Lung (tissue), 12 donors: ENCODE results near the gene DNAJC15. TPM values are rescaled to one million over a fixed set of nuclear protein-coding genes. Genes with fewer than 3 reads are reported as not detected.

ENCODE experiments used
- ATAC-seq: fragments of 200-7000 bp; cut with Tn5 transposase; one replicate; pipeline ENCODE4 v1.9.1; 2020; ENCODE audit warnings: moderate number of reproducible peaks; ENCODE audit not compliant: insufficient read depth, low FRiP score
- DNase-seq, 3 donors: peaks; one replicate each; pipeline ENCODE4 v3.0.0-alpha.2; 2013 to 2017
- H3K27ac ChIP-seq, 2 donors: one replicate each; pipeline ENCODE4 v1.5.1; 2013; ENCODE audit warnings: mild to moderate bottlenecking in 2 of 2, moderate library complexity in 2 of 2, control low read depth in 1 of 2, inconsistent platforms in 1 of 2, low read depth in 1 of 2, low read length in 1 of 2
- H3K27me3 ChIP-seq, 3 donors: one replicate each; pipeline ENCODE4 v1.5.1; 2013; ENCODE audit warnings: low read length in 2 of 3; ENCODE audit not compliant: control insufficient read depth in 3 of 3, insufficient read depth in 3 of 3
- H3K36me3 ChIP-seq, 4 donors: one replicate each; pipeline ENCODE4 v1.5.1; 2013; ENCODE audit warnings: low read length in 4 of 4, mild to moderate bottlenecking in 1 of 4, moderate library complexity in 1 of 4; ENCODE audit not compliant: control insufficient read depth in 4 of 4, insufficient read depth in 4 of 4
- H3K4me1 ChIP-seq, 5 donors: one replicate each; pipeline ENCODE4 v1.5.1; 2013; ENCODE audit warnings: low read length in 5 of 5, mild to moderate bottlenecking in 2 of 5, moderate library complexity in 1 of 5; ENCODE audit not compliant: control insufficient read depth in 5 of 5, insufficient read depth in 5 of 5
- H3K4me3 ChIP-seq: one replicate; pipeline ENCODE4 v1.5.1; 2013; ENCODE audit warnings: mild to moderate bottlenecking, control low read depth, moderate library complexity
- H3K9ac ChIP-seq, 2 donors: one replicate each; pipeline ENCODE4 v1.5.1; 2013; ENCODE audit warnings: low read length in 2 of 2, control low read depth in 1 of 2; ENCODE audit not compliant: insufficient read depth in 1 of 2
- H3K9me3 ChIP-seq, 4 donors: one replicate each; pipeline ENCODE4 v1.5.1; 2013; ENCODE audit warnings: low read length in 3 of 4, mild to moderate bottlenecking in 1 of 4, moderate library complexity in 1 of 4; ENCODE audit not compliant: control insufficient read depth in 4 of 4, insufficient read depth in 3 of 4
- WGBS, 2 donors: extraction: QIAGEN DNeasy Blood & Tissue Kit; methylation state at CpG; one replicate each; pipeline ENCODE4 v1.1.7; 2013; 5-methylcytosine and 5-hydroxymethylcytosine counted together
- polyA plus RNA-seq, 2 donors: library from polyadenylated mRNA; stranded (reverse); fragments of 200-250 nt; gene quantifications; one replicate each; pipeline ENCODE4 v1.2.1, GENCODE V29; 2013
- total RNA-seq, 2 donors: library from RNA; depleted of rRNA in 1 of 2; stranded (reverse); fragments of >200 nt in 1 of 2; gene quantifications; one replicate each; pipeline ENCODE4 v1.2.1, GENCODE V29; 2014 to 2021
- TF ChIP-seq, protein P1 (sequence below): IDR thresholded peaks from 2 replicates; pipeline ENCODE4 v1.5.1; 2012; ENCODE audit warnings: mild to moderate bottlenecking; ENCODE audit errors: control extremely low read depth, extremely low read depth
- donor health status: control.
- donor health status: control.
- donor health status: Bipolar disorder and iron deficiency.
- donor health status: healthy.
- donor health status: DM: yes; HTN: yes; CAD: no.

The DNAJC15 gene
- total and polyA plus RNA-seq, 4 donors = 16.8 to 21.8 (median 19.2) TPM

DNA sequence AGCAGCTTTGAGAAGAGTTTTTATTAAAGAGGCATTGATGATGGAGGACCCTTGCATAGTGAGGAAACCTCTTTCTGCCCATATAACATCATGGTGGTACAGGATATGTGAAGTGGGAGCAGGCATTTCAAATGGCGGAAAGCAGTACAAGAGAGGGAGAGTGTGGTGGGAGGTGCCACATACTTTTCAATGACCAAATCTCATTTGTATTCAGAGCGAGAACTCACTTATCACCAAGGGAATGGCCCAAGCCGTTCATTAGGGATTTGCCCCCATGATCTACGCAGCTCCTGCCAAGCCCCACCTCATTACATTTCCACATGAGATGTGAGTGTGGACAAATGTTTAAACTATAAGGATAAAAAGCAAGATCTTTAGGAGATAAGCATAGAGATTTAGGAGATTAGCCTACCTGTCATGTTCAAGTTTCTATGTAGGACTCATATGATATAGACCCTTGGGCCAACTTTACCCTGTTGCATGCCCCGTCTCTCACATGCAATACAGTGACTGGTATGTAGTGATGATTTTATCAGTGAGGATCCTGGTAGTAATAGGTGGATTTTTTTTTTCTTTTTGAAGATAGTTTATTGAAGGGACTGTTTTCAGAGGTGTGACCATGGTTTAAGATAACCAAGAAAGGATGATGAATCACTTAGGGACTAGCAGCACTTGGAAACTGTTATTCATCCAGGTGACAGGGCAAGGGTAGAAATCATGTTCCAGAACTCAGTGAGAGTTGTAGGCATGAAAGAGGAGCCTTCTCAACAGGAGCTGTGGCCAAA lies 38.3 kb downstream of the DNAJC15 start:
- WGBS, 2 donors = 93 to 96% methylated on average over 5 of the region's 5 CpGs

DNA sequence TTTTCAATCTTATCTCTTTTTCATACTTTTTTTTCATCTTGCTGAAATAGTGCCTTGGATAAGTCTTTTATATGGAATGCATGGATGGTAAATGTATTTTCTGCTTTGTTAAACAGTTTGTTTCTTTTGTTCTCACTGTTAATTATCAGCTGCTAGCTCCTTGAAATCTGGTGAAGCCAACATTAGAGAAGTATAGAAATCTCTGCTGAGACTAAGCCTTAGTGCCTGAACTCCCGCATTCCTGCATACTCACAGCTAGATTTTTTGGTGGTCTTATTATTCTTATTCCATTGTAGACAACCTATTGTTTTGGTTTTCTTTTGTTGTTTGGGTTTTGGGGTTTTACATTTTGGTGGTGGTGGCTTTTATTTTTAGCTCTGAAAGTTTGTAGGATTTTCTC lies 48.4 kb downstream of the DNAJC15 start:
- H3K4me3 ChIP-seq = no peak overlapping the region
- TF ChIP-seq, protein P1, sequence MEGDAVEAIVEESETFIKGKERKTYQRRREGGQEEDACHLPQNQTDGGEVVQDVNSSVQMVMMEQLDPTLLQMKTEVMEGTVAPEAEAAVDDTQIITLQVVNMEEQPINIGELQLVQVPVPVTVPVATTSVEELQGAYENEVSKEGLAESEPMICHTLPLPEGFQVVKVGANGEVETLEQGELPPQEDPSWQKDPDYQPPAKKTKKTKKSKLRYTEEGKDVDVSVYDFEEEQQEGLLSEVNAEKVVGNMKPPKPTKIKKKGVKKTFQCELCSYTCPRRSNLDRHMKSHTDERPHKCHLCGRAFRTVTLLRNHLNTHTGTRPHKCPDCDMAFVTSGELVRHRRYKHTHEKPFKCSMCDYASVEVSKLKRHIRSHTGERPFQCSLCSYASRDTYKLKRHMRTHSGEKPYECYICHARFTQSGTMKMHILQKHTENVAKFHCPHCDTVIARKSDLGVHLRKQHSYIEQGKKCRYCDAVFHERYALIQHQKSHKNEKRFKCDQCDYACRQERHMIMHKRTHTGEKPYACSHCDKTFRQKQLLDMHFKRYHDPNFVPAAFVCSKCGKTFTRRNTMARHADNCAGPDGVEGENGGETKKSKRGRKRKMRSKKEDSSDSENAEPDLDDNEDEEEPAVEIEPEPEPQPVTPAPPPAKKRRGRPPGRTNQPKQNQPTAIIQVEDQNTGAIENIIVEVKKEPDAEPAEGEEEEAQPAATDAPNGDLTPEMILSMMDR = no peak
- H3K27ac ChIP-seq = no peak overlapping the region
- 96 to 100% methylated on average over 1 of the region's 1 CpG for WGBS, 2 donors
- no peaks in the 10 kb centered on the region for H3K9me3 ChIP-seq
- H3K27me3 ChIP-seq = no peaks in the 10 kb centered on the region
- H3K9ac ChIP-seq = no peak overlapping the region
- DNase-seq = no peak
- peaks cover 0 to 10% (median 3%) of the 10 kb centered on the region in 5 donors for H3K4me1 ChIP-seq
- no peak for ATAC-seq
- peaks cover 0 to 15% (median 2%) of the 10 kb centered on the region in 4 donors for H3K36me3 ChIP-seq

More for the DNA sequence above, 38.3 kb downstream of the DNAJC15 start:
- peaks cover 0 to 5% (median under 1%) of the 10 kb centered on the region in 4 donors for H3K36me3 ChIP-seq
- H3K27me3 ChIP-seq = no peaks in the 10 kb centered on the region
- H3K27ac ChIP-seq = no peak overlapping the region
- no peak overlapping the region for H3K9ac ChIP-seq
- DNase-seq (no peak), ATAC-seq (no peak)
- no peak overlapping the region for H3K4me3 ChIP-seq
- peaks cover 0 to 27% (median 5%) of the 10 kb centered on the region in 5 donors for H3K4me1 ChIP-seq
- TF ChIP-seq, protein P1 = no peak
- no peaks in the 10 kb centered on the region for H3K9me3 ChIP-seq

- Histone ChIP-seq H3K27ac (no peak overlapping the region), H3K4me3 (no peak overlapping the region), H3K27me3 (no peaks in the 10 kb centered on the region), H3K4me1 (peaks cover 0 to 15% (median 8%) of the 10 kb centered on the region in 5 donors), H3K9ac (no peak overlapping the region), H3K9me3 (no peaks in the 10 kb centered on the region), H3K36me3 (peaks cover 0 to 14% (median 1%) of the 10 kb centered on the region in 4 donors)
- no peak for DNase-seq
- ATAC-seq = no peak
- TF ChIP-seq, protein P1 = no peak
- 77 to 78% methylated on average over 5 of the region's 5 CpGs for WGBS, 2 donors
These were observed 49.0 kb downstream of the DNAJC15 start for GRCh38 chr13:43072394-43072793.
